ENCODE results near the gene DCLK3.

GRCh38 chr3:36696799-36697198, 67.6 kb downstream of the DCLK3 start:
- TF ChIP-seq POLR2A (IDR thresholded peaks at IDR 0.05; ENCODE audit: low read depth, low read length) (no peak), POLR2AphosphoS5 (IDR thresholded peaks at IDR 0.05; ENCODE audit: low read depth, low read length) (no peak), TAF1 (IDR thresholded peaks at IDR 0.05; ENCODE audit: low read depth, low read length) (no peak), SPI1 (IDR thresholded peaks at IDR 0.05; ENCODE audit: low read depth, low read length) (no peak)

Data from GM12891 (cell line).